Gastrocnemius medialis (tissue), 4 donors: ENCODE data around the gene SASH1.

Experiments used
- CTCF ChIP-seq, 5 experiments: fragments of 450-650 bp in 3 of 5; fragments of 200-600 bp in 2 of 5; sonication (generic) in 2 of 5; IDR thresholded peaks in 4 of 5; conservative IDR thresholded peaks in 1 of 5; 1 replicate in 4 of 5; 2 replicates in 1 of 5; pipeline ENCODE4 v1.5.1; 2016 to 2019; ENCODE audit warnings: antibody characterized with exemption in 5 of 5, mild to moderate bottlenecking in 3 of 5, moderate library complexity in 3 of 5
- POLR2A ChIP-seq, 2 donors: fragments of 450-650 bp; IDR thresholded peaks; one replicate each; pipeline ENCODE4 v1.6.1; 2017; ENCODE audit warnings: antibody characterized with exemption in 2 of 2, mild to moderate bottlenecking in 2 of 2, moderate library complexity in 2 of 2

GRCh38 chr6:148534871-148535270 lies 192.2 kb downstream of the SASH1 start:
- TF ChIP-seq POLR2A (IDR thresholded peaks at IDR 0.05), result no peak
- no peak for TF ChIP-seq CTCF (IDR thresholded peaks at IDR 0.05 in 4 of 5, conservative IDR thresholded peaks at IDR 0.05 in 1 of 5)
